HG02870 (cell line): Measurements from ENCODE around the gene FASN.

ENCODE experiments used
- ATAC-seq: cut with Tn5 transposase; IDR thresholded peaks from one replicate; pipeline ENCODE4 v1.9.1; 2021; ENCODE audit warnings: mild to moderate bottlenecking, moderate library complexity; ENCODE audit not compliant: unreplicated experiment

Gene FASN

DNA sequence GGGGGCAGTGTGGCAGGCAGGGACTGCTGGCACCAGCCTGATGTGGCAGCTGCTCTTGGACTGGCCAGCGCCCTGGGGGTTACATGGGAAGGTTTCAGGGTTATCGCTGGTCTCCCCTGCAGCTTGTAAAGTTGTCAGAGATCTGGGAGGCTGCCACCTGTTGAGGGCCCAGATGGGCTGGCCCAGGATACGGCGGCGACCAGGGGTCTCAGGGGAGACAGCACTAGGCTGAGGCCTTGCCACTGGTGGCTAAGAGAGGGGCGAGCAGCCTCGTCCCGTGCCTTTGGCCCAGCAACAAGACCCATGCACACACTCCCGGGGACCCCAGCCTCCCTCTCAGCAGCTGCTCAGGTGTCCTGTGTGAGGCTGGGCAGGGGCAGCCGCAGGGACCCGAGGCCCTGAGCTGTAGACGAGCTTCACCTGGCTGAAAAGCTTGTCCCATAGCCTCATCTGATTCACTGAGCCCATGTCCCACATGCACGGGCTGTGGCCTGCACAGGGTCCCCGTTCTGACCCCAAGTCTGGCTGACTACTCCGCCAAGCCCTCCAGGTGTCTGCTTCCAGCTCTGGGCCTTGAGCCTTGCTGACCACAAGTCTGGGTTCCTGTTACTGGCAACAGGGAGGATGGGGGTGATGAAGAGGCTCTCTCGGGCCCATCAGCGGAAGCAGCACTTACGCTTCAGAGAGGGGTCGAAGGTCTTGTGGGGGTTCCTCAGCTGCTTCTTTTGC lies 38.6 kb downstream of the FASN start:
- no peak for ATAC-seq

DNA sequence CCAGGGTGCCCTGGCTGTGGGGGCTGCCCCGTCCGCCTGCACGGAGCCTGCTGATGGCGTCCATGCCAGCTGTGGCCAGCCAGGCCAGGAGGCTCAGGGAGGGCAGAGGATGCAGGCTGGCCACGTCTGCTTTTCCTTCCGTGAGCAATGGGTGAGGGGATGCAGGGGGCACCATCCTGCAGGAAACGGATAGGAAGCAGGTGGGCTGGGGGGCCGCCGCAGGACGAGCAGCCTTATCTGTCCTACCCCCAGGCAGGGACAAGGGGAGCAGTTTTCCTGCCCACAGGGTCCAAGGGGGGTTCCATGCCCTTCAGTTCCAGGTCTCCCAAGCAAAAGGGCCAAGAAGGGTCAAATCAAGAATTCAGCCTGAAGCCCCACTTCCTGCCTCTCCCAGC lies 39.2 kb downstream of the FASN start:
- ATAC-seq, result no peak

DNA sequence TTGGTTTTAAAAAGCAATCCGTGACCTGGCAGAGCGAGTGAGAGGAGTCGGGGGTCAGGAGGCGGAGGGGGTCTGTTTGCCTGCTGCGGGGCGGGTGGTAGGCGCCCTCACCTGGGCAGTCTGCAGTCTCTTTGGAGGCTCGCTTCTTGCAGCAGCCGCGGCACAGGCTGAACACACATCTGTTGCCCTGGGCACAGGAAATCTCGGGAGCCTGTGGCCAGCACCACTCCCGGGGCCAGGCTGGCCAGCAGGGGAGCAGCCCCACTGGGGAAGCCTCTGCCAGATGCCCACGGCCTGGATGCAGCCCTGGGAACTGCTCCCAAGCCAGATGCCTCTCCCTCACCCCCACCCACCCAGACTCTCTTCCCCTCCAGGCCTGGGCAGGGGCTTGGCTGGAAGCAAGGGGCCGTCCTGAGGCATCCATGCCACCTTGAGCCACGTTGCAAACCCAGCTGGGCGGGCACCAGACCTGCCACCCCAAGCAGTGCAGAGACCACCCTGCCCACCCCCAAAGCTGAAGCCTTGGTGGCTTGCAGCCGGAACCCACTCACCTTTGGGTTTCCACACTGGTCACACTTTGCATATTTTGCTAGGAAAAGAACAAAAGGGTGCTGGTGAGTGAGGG lies 39.7 kb downstream of the FASN start:
- ATAC-seq, result no peak

DNA sequence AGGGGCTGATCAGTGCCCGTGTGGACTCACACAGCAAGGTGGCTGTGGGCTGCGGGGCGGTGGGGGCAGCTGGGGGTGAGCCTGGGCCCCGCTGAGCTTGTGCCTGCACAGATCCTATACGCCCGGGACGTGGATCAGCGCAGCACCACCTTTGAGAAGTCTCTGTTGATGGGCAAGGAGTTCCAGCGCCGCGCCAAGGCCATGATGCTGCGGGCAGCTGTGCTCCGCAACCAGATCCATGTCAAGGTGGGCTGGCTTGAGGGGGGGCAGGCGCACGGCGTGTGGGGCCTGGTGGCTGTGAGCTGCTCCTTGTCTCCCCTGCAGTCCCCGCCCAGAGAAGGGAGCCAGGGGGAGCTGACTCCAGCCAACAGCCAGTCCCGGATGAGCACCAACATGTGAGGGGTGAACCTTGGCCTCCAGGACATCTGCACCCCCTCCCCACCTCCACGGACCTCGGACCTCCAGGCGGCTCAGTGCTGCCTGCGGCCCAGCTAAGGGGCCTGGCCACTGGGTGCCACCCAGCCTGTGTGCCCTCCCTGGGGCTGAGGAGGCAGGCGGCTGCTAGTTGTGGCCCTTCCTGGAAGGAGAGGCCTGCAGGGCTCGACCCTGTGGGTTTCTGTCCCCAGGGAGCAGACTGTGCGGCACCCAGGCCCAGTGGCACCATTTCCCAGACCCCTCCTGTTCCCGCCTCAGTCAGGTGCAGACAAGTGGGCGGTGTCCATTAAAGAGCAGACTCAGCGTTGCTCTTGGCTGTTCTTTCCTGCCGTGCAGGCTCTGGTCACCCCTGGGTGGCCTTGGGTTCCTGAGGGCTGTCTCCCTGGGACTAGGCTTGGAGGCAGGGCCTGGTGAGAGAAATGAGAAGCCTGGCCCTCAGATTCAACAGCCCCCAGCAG lies 41.1 kb downstream of the FASN start:
- no peak for ATAC-seq

DNA sequence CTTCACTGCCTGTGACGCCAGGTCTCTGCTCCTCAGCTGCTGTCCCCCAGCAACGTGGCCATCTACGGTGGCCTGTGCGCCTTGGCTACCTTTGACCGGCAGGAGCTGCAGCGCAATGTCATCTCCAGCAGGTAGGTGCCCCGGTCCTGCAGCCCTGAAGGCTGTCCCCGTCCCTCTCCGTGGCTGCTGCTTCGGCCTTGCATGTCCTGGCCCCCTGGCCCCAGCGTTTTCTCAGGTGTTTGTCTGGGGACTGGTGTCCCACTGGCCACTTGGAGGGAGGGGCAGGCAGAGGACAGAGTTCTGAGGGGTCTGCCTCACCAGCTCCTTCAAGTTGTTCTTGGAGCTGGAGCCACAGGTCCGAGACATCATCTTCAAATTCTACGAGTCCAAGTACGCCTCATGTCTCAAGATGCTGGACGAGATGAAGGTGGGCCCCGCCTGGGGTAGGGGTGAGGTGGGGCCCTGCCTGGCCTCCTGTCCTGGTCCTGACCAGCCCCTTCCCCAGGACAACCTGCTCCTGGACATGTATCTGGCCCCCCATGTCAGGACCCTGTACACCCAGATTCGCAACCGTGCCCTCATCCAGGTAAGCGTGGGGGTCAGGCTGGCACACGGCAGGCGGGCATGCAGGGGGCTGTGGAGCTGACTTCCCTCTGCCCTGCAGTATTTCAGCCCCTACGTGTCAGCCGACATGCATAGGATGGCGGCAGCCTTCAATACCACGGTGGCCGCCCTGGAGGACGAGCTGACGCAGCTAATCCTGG lies 41.9 kb downstream of the FASN start:
- ATAC-seq, result no peak

DNA sequence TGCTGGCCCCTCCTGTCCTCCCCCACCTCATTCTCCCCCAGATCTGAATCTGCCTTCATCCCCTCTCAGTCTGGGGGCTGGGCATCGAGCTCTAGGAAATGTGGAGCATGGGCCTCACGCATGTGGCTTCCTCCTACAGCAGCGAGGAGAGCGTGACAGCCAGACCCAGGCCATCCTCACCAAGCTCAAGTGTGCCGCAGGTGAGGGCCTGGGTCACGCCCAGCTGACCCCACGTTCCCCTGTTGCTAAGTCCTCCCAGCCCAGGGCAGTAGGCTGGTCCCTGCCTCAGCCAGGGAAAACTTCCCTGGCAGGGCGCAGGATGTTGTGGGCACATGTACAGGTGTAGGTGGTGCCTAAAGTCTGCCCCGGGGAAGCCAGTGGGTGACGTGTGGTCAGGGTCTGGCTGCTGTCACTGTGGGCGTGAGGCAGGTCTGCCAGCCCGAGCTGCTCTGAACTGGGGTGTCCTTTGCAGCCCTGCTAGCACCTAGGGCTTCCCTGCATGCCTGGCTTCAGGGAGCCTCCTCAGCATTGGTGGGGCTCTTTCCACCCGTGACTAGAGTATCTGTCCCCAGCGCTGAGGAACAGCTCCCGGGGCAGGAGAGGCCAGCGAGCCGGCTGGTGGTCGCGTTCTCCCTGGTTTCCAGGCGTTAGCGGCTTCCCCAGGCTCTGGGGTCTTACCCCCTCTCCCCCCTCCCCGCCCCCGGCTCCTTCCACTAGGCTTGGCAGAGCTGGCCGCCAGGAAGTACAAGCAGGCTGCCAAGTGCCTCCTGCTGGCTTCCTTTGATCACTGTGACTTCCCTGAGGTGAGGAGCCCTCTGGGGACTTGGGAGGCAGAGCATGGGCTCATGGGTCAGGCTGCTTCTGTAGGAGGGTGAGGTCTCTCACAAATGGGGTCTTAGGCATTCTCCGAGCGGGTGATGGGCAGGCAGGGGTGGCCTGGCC lies 42.7 kb downstream of the FASN start:
- ATAC-seq, result no peak

DNA sequence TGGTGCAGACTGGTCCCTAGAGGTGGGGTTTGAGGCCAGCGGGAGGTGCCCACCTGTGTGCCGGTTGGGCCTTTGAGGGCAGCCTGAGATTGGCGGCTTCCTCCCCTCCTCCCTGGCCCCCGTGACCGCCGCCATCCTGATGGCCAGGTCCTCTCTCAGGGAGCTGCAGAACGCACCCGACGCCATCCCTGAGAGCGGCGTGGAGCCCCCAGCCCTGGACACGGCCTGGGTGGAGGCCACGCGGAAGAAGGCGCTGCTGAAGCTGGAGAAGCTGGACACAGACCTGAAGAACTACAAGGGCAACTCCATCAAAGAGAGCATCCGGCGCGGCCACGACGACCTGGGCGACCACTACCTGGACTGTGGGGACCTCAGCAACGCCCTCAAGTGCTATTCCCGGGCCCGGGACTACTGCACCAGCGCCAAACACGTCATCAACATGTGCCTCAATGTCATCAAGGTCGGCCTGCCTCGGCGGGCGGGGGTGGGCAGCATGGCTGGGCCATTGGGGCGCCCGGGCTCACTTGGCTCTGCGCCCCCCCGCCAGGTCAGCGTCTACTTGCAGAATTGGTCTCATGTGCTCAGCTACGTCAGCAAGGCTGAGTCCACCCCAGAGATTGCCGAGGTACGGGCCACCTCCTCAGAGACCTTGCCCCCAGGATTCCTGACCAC lies 43.5 kb downstream of the FASN start:
- no peak for ATAC-seq

DNA sequence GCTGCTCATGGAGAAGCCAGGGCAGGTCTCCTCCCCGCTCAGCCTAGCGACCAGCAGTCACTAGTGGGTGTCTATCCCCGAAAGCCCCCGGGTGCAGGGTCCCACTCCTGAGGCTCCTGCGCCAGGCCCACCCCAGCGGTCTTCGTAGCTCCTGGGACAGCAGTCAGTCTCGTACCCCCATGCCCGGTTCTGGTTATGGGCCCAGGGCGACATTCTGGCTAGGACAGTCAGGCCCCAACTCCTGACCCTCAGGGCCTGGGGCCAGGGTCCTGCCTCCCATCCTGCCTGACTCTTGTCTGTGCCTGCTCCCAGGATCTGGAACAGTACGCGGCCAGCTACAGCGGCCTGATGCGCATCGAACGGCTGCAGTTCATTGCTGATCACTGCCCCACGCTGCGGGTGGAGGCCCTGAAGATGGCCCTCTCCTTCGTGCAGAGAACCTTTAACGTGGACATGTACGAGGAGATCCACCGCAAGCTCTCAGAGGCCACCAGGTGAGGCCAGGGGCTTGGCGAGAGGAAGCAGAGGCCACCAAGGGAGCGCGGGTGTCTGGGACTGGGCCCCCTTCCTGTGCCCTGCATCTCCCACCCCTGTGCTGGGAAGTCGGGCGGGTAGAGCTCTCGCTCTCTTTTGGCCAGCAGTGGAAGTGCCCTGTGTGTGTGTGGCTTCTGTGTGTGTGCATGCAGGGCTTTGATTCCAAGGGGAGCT lies 44.3 kb downstream of the FASN start:
- ATAC-seq, result no peak

DNA sequence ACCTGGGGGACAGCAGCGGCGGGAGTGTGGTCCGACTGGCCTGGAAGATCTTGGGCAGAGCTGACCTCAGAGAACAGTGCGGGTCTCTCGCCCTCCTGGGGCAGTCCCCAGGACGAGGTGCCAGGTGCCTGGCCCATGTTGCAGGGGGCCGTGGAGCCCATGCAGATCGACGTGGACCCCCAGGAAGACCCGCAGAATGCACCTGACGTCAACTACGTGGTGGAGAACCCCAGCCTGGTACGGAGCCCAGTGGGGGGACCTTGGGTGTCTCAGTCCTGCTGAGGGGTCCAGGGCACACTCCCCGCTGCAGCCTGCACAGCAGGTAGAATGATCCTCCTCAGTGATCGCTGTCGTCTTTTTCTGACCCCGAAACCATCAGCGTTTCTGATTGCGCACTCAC lies 44.9 kb downstream of the FASN start:
- no peak for ATAC-seq

DNA sequence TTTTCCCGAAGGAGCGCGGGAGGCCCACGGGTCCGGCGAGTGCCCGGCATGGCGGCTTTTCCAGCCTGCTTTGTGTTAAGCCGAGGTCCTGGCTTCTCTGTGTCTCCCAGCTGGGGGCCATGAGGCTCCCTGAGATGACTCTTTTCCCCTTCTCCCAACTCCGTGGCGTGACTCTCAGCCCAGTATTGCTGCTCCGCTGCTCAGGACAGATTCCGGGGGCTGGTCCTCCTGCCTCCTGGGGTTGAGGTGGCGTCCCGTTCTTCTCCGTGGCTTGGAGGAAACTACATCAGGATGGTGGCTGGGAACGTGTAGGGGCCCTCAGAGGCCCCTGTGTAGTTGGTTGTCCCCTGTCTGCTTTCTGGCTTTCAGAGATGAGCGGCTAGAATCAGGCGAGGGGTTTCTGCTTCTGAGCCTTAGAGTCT lies 45.4 kb downstream of the FASN start:
- no peak for ATAC-seq

DNA sequence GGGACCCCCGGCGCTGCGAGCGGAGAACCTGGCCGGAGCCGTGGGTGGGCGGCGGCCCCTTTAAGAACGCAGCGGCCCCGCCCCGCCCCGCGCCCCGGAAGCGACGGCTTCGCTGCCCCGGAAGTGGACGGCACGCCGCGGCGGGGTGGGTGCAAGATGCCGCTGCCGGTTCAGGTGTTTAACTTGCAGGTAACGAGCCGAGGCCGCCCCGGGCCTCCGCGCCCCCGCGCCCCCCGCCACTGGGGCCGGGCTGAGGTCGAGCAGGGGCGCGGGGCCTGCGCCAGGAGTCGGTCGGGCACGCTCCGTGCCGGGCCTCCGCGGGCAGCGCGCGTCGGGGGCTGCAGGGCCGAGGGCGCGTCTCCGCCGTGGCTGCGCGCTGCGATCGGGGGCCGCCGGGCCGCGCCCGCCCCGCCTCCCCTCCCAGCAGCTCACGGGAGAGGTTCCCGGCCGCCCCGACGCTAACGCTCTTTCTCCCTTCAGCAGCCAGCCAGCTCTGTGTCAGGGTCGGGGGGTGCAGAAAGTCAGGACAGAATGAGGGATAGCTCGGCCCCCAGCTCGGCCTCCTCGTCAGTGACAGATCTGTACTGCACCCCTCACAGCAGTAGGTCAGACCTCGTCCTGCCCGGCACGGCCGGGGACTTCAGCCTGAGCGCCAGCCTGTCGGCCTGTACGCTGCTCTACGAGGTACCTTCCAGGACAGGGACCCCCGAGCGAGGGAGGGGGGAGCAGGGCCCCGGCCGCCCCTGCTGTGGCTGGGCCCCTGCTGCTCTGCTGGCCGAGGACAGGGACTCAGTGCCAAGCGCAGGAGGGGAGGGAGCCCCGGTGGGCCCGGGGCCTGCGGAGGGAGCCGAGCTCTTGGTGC lies 46.0 kb downstream of the FASN start, which contains the start of the genes GPS1 and RFNG:
Gene GPS1 (plus strand): TSS at position 123 of the 862 bp plus-strand sequence. CDS start 34 bp downstream, at position 157.
Gene RFNG (minus strand): TSS at position 36 of the 862 bp plus-strand sequence. CDS start 45 bp downstream, outside the sequence.
- peak; percentile 41 for ATAC-seq

DNA sequence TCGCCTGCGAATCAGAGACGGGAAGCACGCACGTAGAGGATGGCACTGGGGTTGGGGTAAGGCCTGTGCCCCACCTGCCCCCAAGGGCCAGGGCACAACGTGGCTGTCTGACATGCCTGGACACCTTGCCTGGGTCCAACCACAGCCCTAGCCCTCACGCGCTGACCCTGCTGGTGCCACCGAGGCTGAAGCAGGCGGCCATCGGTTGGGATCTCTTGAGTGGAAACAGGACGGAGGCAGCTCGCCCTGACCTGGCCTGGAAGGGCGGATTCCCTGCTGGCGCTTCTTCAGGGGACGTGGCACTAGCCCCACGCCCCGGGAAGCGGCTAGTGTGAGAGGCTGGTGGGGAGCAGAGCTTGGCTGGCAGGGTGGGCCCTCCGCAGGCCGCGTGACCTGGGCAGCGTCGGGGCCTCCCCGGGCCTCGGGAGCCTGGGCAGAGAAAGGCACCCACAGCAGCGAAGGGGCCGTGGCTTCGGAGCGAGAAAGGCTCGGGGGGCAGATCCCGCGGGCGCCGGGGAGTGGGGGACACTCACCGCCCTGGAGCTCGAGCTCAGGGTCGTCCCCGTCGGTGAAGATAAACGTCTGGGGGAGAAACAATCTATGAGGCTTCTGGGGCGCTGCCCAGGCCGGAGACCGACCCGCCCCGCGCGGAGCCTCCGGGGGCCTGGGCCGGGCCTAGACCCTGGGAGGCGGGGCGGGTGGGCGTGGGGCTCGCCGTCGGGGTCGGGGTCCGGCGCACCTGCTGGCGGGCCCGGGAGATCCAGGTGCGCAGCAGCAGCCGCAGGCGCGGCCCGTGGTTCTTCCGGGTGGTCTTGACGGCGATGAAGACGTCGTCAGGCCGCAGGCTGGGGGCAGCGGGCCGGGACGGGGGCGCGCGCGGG lies 47.0 kb downstream of the FASN start:
- no peak for ATAC-seq

DNA sequence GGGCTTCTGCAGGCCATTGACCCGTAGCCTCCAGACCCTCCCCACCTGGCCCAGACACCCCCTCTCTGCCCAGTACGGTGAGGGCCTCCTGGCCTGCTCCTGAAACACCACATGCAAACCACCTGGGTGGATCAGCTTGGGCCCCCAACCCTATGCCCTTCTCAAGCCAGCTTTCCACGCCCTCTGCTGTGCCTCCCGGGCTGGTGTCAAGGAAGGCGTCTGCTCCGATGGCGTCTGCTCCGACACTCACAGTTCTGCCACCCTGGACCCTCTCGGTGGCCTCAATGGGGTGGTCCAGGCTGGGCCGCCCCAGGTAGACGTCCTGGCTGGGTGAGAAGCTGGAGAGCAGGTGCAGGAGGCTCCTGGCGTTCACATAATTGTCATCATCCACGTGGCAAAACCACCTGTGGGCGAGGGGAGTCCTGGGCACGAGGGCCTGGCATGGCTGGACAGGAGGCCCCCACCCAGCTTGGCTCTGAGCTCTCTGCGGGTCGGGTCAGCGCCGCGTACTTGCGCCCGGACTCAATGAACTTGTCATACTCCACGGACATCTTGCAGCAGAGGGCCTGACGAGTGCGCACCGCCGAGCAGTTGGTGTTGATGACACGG lies 47.8 kb downstream of the FASN start:
- ATAC-seq, result no peak

DNA sequence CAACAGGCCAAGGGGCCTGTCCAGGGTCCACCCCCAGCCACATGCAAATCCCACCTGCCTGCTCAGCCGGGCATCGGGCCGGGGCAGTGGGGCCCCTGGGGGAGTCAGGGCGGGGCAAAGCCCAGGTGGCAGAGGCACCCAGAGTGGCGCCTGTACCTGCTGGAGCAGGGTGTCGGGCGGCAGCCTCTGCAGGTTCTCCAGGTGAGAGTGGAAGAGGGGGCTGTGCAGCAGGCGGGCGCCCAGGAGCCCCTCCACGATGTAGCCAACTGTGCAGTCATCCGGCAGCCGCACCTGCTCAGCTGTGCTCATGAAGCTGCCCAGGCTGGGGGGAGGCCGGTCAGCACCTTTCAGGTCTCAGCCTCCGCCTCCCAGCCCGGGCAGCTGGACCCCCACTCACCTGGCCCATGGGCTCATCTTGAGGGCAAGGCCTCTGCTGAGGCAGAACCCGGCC lies 48.5 kb downstream of the FASN start:
- ATAC-seq, result no peak

DNA sequence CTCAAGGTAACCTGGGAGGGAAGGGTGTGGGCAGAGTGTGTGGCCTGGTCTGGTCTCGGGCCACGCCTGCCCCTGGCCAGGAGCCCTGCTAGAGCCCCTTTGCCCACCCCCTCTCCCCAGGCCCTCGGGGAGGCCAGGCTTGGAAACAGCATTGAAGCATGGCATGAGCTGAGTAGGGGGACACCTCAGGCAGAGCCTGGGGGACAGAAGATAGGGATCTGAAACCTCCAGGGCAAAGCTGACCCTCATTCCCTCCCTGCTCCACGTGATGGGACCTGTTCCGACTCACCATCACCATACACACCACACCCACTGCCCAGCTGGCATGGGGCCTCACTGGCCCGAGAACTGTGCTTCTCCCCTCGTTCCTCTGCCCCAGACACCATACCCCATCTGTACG lies 48.9 kb downstream of the FASN start:
- ATAC-seq, result no peak

DNA sequence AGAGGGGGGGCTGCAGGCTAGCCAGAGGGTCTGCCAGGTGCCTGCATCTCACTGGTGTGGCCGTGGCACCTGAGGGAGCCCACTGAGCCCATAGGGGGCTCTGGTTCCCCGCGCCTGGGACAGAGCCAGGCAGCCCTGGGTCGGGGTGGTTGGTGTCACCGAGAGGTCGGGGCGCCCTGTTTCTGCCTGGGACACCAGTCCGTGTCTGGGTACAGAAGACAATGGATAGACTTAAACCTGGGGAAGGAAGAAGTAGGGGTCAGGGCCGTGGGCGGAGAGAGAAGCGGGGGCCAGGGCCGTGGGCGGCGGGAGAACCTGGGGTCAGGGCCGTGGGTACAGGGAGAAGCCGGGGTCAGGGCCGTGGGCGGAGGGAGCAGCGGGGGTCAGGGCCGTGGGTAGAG lies 49.5 kb downstream of the FASN start:
- no peak for ATAC-seq
